Stimulated activated CD8-positive, alpha-beta memory T cell treated with anti-CD3 and anti-CD28 coated beads, Interleukin-7, amount 100 ng/mL, for 24 hours (primary cell): Measurements from ENCODE around the gene CALB2.
"Not testable (repeated sequence)": the region's sequence is repeated elsewhere in the genome, so short reads cannot be mapped to it uniquely, and the experiment has no call there.

Experiments
- DNase-seq: peaks from one replicate; pipeline ENCODE4 v3.0.0-alpha.2; 2020; ENCODE audit warnings: low read depth

The CALB2 gene

DNA sequence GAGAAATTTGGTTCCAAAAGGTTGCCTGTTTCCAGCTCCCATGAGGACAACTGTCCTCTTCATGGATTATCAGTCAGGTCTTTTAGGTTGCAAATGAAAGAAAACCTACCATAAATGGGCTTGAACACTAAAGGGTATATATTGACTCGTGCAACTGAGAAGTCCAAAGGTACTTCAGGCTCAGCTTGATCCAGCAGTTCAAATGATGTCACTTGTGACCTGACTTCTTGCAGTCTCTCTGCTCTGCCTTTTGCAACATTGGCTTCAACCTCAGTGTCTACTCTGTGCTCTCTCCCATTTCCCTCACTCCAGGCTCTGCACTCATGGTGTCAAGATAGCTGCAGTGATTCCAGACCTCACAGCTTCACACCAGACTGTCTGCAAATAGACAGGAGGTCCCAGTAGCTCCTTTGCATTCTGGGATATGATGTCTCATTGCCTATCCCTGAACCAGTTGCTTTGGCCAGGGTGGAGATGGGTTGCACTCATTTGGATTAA, 5.5 kb upstream of the CALB2 start:
- no peak for DNase-seq

DNA sequence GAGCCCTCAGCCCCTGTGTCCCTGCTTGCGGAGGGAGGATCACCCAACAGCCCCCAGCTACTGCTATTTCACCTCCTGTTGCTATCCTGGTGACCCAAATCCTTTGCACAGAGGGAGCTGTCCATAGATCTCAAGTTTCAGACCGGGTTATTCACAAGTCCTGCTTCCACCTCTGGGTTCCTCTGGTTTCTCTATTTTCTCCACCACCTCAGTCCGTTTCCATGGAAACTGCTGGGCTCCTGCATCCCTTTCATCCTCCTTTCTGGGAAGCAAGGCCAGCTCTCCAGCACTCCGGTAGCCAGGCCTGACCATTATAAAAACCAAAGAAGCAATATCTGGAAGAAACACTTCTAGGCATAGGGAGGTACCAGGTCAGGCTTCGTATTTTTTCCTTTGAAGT, 4.8 kb upstream of the CALB2 start:
- no peak for DNase-seq

DNA sequence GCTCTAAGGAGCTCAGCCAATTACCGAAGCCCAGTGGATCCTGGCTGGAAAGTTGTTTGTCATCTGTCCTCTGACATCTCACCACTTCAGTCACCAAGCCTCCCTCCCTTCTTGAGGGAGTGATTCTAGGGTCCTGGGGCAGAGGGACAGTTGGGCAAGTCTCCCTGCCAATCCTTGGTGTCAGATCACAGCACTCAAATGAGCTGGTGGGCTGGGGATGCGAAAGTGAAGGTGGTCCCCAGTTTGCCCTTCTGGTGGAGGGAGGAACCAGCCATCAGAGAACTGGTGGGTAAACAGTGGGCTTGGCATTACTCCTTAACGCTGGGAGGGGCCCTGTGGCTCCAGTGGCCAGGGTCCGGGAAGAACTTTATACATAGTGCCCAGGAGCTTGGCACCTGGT, 4.4 kb upstream of the CALB2 start:
- no peak for DNase-seq

DNA sequence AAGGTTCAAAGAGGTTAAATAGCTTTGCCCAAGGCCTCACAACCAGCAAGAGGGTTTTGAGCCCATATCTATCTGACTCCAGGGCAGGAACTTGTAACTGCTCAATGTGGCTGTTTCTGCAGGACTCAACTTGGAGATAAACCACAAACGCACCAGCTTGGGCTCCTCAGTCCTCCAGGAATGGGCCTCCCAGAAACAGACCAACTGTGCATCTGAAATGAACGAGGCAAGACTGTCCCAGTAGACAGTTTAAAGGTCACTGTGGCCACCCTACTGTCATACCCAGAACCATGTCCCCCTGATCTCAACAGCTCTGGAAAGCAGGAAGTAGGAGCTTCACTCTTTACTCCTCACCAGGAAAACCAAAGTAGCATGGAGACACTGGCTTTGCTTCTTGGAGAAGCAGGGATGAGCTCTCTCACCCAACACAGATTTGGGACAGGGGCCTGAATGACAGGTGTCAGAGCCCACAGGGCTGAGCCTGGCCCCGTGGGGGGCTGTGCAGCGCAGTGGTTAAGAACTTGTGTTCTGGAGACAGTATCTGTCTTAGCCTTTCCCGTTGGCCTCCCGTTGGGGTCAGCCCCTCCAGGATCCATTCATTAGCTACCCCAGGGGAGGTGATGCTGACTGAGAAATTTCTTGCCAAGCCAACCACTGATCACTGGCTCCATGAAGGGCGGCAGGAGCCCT, 2.3 kb upstream of the CALB2 start:
- no peak for DNase-seq

DNA sequence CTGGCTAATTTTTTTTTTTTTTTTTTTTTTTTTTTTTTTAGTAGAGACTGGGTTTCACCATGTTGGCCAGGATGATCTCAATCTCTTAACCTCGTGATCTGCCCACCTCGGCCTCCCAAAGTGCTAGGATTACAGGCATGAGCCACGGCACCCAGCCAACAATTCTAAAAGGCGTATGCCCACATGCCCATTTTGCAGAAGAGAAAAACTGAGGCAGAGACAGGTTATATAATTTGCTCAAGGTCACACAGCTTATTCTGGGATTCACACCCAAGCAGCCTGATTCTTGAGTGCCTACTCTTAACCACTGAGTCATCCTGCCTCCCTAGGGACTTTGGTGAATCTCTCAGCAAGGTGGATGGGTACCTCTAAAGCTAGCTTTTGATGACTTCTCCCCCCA, 1.6 kb upstream of the CALB2 start:
- not testable (repeated sequence) for DNase-seq

DNA sequence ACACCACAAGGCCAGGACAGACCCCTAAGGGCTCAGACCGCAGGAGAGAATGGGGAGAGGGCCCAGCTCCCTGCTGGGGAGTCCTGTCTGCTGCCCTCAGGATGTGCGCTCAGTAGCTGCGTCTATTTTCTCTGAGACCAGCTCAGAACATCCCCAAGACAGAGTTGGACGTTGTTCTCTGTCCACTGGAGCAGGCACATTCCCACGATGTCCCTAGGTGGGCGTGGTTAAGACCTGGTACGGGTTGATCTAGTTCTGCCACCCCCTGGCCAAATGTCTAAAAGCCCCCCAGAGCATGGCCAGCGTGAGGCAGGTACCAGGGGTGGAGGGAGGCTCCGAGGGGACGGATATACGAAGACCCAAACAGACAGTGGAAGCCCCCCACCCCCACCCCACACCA, 842 bp upstream of the CALB2 start:
- DNase-seq = no peak

DNA sequence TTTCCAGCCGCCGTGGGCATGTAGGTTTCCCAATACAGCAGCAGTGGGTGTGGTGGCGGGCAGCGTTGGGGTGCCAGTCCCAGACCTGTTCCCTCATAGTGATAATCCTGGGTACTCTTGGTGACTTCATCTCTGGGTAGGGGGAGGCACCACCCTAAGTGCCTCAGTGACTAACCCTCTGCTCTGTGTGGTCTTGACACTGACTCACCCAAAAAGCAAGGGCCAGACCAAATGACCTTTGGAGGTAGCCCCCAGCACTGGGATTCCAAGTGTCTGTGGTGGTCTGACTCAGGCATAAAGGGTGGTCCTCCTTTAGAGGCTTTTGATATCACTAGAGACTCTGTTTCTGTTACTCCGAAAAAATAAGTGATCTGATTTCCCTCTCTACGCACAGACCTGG, 908 bp downstream of the CALB2 start:
- DNase-seq = no peak

DNA sequence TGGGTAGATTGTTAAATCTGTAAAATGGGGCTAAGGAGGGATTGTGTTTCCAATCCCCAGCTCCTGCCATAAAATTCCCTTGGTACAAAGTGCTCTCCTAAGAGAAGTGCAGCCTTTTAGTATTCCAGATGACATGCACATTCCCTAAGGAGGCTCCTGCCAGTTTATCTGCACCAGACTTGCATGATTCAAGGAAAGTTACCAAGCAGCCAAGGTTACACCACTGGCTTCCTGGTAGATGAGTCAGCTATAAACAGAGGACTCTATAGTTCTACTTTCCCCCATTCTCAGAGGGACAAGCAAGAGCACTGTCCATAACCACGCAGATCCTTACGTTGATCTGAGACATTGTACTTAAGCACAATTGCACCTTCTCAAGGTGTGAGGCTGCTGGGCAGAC, 1.9 kb downstream of the CALB2 start:
- DNase-seq = no peak

DNA sequence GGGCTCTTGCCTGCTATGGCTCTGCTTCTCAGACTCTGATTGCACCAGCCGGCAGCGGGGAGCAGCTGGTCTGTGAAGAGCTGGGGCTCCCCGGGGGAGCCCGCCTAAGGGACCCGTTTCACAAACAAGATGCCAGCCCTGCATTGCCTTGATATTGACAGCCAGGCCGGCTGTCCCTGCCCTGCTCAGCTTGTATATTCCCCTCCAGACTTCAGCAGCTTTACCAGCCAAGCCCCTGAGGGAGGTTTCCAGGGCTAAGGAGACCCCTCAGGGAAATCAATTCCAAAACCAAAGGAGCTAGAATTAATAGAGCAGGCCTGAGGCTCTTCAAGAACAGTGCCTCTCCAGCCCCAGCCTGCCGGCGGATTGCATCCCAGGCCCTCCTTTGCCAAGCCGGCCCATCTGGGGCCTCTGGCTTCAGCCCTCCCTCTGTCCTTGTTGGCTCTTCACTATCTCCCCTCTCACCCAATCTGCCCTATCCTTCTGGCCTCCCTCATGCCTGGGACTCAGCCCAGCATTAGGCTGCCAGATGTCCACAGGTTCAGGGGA, 5.7 kb downstream of the CALB2 start:
- no peak for DNase-seq

DNA sequence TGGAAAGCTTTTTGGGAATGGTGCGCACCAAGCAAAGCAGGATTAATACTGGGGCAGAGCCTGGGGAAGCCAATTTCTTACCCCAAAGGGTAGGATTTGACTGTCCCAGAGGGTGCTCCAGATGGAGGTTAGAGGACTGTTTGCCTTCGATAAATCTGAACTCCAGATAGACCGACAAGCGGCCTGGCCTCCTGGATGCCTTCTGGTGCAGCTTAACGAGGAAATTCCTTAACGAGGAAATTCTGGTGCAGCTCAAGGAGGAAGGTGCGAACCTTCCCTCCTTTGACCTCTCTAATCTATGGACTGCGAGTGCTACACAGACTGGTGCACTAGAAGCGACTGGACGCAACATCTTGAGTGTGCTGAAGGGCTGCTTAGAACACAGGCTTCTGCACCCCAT, 6.5 kb downstream of the CALB2 start:
- DNase-seq = no peak

DNA sequence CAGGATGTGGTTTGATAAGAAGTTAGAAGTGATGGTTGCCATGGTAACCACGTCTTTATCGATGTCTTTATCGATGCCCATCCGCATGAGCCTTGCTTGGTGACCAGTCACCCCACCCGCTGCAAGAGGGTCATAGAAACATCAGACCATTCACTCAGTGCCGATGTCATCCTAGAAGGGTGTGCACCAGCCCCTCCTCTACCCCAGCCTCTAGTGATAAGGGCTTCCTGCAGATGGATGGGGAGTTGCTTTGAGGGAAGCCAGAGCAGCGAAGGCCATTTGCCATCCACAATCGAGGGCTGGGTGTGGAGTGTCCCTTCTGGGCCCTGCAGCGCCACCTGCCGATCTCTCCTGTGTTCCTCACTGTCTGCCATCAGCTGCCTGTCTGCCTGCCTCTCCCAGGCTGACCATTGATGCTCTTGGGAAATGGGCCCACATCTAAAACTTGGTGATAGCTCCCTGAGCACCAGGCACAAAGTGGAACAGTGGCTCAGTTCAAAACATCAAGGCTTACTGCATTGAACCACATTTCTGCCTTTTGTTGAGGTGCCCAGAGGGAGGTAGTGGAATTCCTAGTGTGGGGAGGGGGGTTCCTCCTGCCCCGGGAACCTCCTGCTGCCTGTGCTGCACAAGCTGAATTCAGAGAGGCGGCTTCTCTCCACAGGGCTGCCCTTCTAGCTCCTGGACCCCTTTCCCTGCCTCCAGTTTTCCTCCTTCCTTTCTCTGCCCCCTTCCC, 8.9 kb downstream of the CALB2 start:
- DNase-seq = no peak

DNA sequence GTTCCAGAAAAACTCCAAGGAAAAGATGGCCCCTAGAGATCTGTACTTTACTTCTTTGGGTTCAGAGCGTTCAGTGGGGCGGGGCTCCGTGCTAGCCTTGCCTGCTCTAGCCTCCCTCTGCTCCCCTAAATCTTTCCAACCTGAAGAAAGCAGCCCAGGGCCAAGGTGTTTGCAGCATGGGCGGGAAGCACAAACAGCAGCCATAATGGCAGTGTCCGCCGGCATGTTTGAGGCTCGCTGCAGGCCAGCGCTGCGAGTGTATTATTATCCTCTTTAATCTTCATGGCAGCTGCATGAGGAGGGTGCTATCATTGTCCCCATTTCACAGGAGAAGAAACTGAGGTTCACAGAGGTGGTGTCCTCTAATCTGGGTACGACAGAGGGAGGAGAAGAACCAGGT, 10.4 kb downstream of the CALB2 start:
- no peak for DNase-seq

DNA sequence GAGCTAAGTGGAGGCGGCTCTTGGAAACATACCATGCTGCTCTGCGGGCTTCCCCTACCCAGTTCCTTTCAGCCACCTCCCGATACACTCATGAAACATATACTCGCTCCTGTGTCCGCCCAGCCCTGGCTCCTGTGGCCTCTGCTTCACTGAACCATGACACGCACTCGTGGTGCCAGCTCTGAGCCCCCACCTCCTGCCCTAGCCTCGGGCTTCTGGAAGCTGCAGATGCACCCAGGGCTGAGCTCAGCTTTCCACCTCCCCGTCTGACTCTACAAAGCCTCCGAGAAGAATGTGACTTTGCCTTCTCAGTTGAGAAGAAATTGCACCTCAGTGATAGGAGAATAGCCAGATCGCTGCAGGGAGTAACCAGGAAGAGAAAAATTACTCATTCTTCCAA, 11.0 kb downstream of the CALB2 start:
- DNase-seq = no peak

DNA sequence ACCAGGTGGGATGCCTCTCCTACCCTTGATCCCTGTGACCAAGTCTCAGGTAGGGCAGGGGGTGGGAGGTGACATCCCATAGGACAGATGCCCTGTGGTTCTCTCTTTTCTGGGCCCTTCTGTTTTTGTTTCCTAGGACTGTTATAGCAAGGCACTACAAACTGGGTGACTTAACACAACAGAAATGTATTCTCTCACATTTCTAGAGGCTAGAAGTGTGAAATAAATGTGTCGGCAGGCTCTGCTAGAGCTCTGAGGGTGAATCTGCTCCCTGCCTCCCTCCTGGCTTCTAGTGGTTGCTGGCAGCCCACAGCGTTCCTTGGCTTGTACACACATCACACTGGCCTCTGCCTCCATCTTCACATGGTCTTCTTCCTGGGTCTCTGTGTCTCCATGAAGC, 12.7 kb downstream of the CALB2 start:
- DNase-seq = no peak

DNA sequence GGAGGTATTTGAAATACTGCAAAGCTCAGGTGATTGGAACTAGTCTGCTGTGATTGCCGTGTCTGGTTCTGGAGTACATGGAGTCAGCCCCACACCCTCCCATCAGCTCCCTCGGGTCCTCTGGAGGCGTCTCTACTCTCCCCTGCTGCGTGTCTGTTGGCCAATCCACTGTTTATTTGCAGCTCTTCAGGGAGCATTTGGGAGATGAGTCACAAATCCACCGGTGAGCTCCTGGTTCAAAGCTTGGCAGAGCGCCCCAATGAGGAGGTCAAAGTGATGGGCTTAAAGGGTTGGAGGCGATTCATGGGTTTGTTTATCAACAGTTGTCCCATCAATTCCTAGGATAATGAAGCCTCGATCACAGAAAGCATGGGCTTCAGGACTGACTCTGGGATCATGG, 14.6 kb downstream of the CALB2 start:
- no peak for DNase-seq

DNA sequence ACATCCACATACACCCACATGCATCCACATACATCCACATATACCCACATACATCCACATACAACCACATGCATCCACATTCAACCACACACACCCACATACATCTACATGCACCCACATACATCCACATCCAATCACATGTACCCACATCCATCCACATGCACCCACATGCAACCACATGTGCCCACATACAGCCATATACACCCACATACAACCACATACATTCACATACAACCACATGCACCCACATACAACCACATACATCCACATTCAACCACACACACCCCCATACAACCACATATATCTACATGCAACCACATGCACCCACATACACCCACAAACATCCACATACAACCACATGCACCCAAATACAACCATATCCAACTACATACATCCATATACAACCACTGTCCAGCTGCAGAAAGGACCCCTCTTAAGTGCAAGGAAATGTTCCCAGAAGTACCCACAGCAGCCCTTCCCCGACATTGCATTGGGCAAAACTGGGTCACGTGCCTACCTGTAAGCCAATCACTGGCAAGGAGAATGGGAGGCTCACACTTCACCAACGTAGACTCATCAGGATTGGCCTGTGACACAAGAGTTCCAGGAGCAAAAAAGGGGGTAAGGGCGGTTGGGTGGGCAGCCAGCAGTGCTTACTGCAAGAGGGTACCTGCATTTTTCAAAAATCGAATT, 18.1 kb downstream of the CALB2 start:
- no peak for DNase-seq

DNA sequence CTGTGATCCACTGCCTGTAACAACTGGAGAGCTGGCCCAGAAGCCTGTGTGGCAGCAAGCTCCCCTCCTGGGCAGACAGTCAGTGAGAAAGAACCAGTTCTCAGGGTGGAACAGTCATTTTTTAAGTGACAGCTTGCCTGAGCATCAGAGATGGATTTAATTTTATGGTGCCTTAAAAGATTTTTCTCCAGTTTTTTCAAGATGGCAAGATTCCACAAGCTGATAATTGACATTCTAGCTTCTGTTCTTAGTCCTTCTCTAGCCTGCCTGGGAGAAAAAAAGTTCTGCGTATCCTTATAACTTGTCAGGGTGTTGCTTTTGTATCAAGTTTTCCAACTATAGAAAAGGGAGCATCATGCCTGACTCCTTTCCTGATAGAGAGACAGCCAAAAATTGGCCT, 21.2 kb downstream of the CALB2 start:
- DNase-seq = no peak

DNA sequence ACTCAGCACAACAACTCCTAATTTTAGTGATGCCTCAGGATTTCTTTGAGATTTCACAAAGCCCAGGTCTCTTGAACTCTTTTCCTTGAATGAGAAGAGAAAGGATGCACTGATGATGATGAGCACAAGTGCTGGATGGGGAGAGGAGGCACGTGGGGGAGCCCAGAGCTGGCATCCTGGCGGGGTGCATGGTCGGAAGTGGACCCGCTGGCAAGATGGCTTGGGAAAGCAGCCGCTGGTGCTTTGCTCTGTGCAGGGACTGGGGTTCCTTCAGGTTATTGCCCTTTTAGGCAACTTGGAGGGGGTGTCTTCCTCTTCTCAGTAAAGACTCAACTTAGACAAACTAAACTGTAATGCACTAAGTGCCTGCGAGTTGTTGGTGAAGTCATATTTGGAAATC, 22.3 kb downstream of the CALB2 start:
- no peak for DNase-seq

DNA sequence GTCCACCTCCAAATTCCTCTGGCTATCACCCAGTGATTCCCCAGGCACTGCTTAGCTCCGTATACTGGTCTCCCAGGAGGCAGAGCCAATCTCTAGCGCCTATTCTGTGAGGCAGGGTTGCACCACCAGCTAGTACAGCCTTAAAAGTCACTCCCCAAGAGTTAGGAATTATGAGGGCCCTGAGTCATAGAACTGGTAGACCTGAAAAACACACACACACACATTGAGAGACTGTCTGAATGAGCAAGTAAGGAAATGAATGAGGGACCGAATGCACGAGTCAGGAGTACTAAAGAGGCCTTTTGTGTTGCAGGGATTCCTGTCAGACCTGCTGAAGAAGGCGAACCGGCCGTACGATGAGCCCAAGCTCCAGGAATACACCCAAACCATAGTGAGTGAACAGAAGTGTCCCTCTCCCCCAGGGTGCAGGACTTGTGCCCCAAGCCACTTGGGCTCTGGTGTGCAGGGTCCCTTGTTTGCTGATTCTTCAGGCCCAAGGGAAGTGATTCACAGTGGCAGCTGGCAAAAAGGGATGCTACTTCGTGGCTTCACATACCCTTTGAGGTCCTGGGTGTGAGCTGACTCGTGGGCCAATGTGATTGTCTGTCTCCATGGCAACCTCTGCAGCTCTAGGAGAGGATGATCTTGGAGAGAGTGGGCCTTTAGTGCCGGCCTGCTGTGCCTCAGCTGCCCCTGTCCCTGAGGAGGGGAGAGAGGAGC, 24.7 kb downstream of the CALB2 start:
- DNase-seq = no peak

DNA sequence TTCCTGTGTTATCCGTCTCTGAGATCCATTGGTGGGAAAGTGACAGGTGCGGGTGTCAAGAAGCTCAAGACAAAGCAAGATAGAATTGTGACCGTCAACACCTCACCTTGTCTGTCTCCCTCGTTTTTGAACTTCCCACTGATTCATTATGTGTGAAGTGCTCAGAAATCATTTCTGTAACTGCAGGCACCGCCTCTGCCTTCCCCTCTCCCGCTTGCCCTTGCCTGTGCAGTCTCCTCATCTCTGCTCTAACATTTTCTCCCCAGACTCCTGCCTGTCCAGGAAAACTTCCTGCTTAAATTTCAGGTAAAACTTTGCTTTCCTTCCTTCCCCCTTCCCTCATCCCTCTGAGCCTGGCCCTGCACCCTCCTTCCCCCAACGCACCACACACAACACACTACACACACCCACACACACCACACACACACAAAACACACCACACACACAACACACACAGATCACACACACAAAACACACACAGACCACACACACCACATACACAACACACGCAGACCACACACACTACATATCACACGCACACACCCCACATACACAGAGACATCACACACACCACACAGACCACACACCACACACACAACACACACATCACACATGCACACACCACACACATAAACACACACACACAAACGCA, 25.7 kb downstream of the CALB2 start:
- no peak for DNase-seq

DNA sequence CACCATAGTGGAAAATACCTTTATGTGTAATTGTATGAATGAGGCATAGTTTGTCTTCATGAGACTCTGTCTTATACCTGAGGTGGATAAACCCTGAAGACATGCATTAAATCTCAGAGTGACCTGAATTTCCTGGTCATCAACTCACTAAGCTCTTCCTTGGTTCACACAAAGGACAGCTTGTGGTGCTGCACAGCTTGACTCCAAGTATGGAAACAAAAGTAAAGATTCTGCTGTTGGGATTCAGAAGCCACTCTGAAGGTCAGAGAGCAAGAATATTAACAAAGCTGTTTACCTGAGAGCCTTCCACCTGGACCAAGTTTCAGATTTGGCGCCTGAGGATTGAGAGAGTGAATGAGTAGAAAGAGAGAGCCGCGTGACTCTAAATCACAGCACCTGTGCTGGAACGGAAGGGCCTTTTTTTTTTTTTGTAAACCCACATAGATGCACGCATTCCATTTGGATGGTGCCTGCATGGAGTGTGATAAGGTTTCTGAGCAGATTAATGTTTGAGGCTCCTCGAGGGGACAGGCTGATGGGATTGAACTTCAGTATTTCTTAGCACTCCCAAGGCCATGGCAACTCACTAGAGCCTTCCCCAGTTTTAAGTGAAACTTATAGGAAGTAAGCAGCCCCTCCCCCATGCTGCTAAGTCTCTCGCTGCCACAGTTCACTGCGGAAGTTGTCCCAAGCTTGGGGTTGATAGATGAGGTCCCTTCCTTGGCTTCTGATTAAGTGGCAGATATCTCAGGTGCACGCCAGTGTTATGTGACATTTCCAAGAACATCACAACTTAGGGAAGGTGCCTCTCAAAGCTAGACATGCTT, 28.7 kb downstream of the CALB2 start:
- DNase-seq = no peak
